Activated CD4-positive, alpha-beta T cell treated with anti-CD3 and anti-CD28 coated beads for 36 hours (primary cell): ENCODE results near the gene TMPRSS11D. TPM values are rescaled to one million over a fixed set of nuclear protein-coding genes. Genes with fewer than 3 reads are reported as not detected.

ENCODE experiments used
- ATAC-seq: fragments of 200-7000 bp; cut with Tn5 transposase; one replicate; pipeline ENCODE4 v1.10.0; 2021; ENCODE audit warnings: mild to moderate bottlenecking, moderate library complexity
- CTCF ChIA-PET: fragments of 350-600 bp; sonication (Branson Sonifier 250); formaldehyde crosslinking; loops from one replicate; lab custom pipeline; 2021; ENCODE audit warnings: antibody characterized with exemption; lab: Charles Lee
- POLR2A ChIA-PET: fragments of 350-600 bp; sonication (Branson Sonifier 250); formaldehyde crosslinking; loops from one replicate; lab custom pipeline; 2021; ENCODE audit warnings: antibody characterized with exemption, inconsistent platforms; lab: Charles Lee
- DNase-seq: peaks from one replicate; pipeline ENCODE4 v3.0.0-alpha.2; 2020
- H3K27ac Mint-ChIP-seq: one replicate; pipeline ENCODE4 v1.8.0; 2021; ENCODE audit warnings: mixed read lengths
- H3K27me3 Mint-ChIP-seq: one replicate; pipeline ENCODE4 v1.8.0; 2021; ENCODE audit warnings: mixed read lengths
- H3K36me3 Mint-ChIP-seq: one replicate; pipeline ENCODE4 v1.8.0; 2021; ENCODE audit warnings: low read depth, mixed read lengths
- H3K4me1 Mint-ChIP-seq: one replicate; pipeline ENCODE4 v1.8.0; 2021; ENCODE audit warnings: mixed read lengths
- H3K4me3 Mint-ChIP-seq: one replicate; pipeline ENCODE4 v1.8.0; 2021; ENCODE audit warnings: mild to moderate bottlenecking, moderate library complexity, mixed read lengths
- H3K9me3 Mint-ChIP-seq: one replicate; pipeline ENCODE4 v1.8.0; 2021; ENCODE audit warnings: low read depth, mixed read lengths
- intact Hi-C, 2 experiments: fragments of 100-400 bp; cut with DNase I in 1 of 2; cut with micrococcal nuclease in 1 of 2; formaldehyde crosslinking; loops; one replicate each; pipeline versions ENCODE4 v1.14.2 to v1.15.1; 2022 to 2024; cut with DNase I, micrococcal nuclease
- total RNA-seq, 2 experiments: library from RNA; stranded (reverse); gene quantifications; one replicate each; pipeline ENCODE4 v1.2.3, GENCODE V29; 2021

TMPRSS11D gene
- total RNA-seq, 2 experiments from 2014 or later, result not detected

DNA sequence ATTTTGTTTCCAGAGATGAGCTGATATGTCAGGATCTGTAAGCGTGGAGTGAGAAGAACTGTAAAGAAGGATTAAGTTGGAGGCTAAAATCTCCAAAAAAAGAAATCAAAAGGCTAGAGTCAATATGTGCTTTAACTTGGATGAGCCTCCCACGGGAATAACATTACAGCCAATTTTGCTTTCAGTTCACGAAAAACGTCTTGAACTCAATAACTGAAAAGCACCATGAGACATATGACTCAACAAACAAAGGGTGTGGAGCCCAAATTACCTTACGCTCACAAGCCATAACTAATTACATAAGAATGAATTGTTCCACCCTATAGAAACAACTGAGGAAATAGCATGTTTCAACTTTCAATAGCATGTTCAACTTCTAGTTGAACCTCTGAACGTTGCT, 22.3 kb downstream of the TMPRSS11D start:
- ChIA-PET POLR2A (no interaction called here), CTCF (interaction anchor here (1.3 kb wide), 1 partner anchor 50 kb away, joined by 4 read pairs; no protein-coding TSS in a partner anchor)
- peaks cover 6% of the 10 kb centered on the region for H3K9me3 Mint-ChIP-seq
- H3K27ac Mint-ChIP-seq, result no peak overlapping the region
- ATAC-seq (no peak), DNase-seq (no peak)
- H3K4me1 Mint-ChIP-seq, result no peaks in the 10 kb centered on the region
- H3K36me3 Mint-ChIP-seq, result no peaks in the 10 kb centered on the region
- intact Hi-C loops, result no loop called here
- H3K4me3 Mint-ChIP-seq, result no peak overlapping the region
- H3K27me3 Mint-ChIP-seq, result peaks cover 7% of the 10 kb centered on the region

DNA sequence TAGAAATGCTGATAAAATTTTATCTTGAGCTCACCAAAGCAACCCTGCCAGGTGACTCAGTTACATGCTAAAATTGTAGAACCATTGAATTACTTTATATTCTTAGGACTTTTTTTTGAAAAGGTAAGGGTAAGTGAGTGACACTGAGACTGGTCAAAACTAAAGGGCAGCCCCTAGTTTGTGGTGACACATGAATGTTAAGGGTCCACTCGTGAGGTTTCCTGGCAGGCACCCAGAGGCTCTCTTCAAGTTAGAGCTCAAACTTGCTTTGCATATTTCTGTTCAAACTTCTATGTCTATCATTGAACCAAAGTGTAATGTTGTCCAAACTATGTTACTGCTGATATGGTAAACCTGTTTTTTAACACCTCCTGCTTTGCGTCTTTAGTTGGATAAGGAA, 30.5 kb downstream of the TMPRSS11D start:
- ChIA-PET POLR2A (no interaction called here), CTCF (interaction anchor here (0.6 kb wide), 1 partner anchor 108 kb away, joined by 3 read pairs; no protein-coding TSS in a partner anchor)
- Mint-ChIP-seq H3K27me3 (peaks cover 9% of the 10 kb centered on the region), H3K36me3 (no peaks in the 10 kb centered on the region), H3K27ac (no peak overlapping the region), H3K9me3 (peaks cover 4% of the 10 kb centered on the region), H3K4me3 (no peak overlapping the region), H3K4me1 (no peaks in the 10 kb centered on the region)
- ATAC-seq, result no peak
- no peak for DNase-seq
- intact Hi-C loops, result no loop called here

- intact Hi-C loops, result no loop called here
- Mint-ChIP-seq H3K27ac (no peak overlapping the region), H3K27me3 (no peaks in the 10 kb centered on the region), H3K4me3 (no peak overlapping the region), H3K36me3 (no peaks in the 10 kb centered on the region), H3K4me1 (no peaks in the 10 kb centered on the region), H3K9me3 (peaks cover 5% of the 10 kb centered on the region)
- ChIA-PET CTCF (interaction anchor here (0.9 kb wide), 1 partner anchor 15 kb away, joined by 4 read pairs; no protein-coding TSS in a partner anchor), POLR2A (no interaction called here)
- DNase-seq, result no peak
- no peak for ATAC-seq
Measured at GRCh38 chr4:67820903-67821302, 62.9 kb downstream of the TMPRSS11D start.

- CTCF ChIA-PET, result no interaction called here
- peaks cover 3% of the 10 kb centered on the region for H3K36me3 Mint-ChIP-seq
Measured at GRCh38 chr4:67810011-67810410, 73.8 kb downstream of the TMPRSS11D start.

GRCh38 chr4:67809502-67809901, 74.3 kb downstream of the TMPRSS11D start:
- no peaks in the 10 kb centered on the region for H3K27me3 Mint-ChIP-seq
- POLR2A ChIA-PET, result no interaction called here
- no peaks in the 10 kb centered on the region for H3K4me1 Mint-ChIP-seq
- intact Hi-C loops, result no loop called here
- ATAC-seq (no peak), DNase-seq (no peak)
- CTCF ChIA-PET, result interaction anchor here (0.8 kb wide), 1 partner anchor 17 kb away, joined by 4 read pairs; no protein-coding TSS in a partner anchor
- no peak overlapping the region for H3K27ac Mint-ChIP-seq
- H3K36me3 Mint-ChIP-seq, result peaks cover 3% of the 10 kb centered on the region
- H3K4me3 Mint-ChIP-seq, result no peak overlapping the region
- peaks cover 22% of the 10 kb centered on the region for H3K9me3 Mint-ChIP-seq

More at GRCh38 chr4:67810011-67810410, 73.8 kb downstream of the TMPRSS11D start:
- H3K27ac Mint-ChIP-seq, result no peak overlapping the region
- DNase-seq, result no peak
- POLR2A ChIA-PET, result no interaction called here
- no peak for ATAC-seq
- H3K9me3 Mint-ChIP-seq, result peaks cover 24% of the 10 kb centered on the region
- intact Hi-C loops, result no loop called here
- no peaks in the 10 kb centered on the region for H3K27me3 Mint-ChIP-seq
- no peaks in the 10 kb centered on the region for H3K4me1 Mint-ChIP-seq
- no peak overlapping the region for H3K4me3 Mint-ChIP-seq

DNA sequence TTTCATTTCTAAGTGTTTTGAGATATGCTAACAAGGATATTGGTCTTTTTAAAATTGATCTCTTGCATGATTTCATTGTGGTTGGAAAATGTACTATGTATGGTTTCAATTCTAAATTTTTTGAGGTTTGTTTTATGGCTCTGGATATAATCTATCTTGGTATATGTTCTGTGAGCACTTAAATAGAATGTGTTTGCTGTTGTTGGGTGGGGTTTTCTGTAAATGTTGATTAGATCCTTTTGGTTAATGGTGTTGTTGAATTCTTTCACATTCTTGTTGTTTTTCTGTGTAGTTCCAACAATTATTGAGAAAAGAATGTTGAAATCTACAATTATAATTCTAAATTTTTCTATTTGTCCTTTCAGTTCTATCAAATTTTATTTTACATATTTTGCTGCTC, 87.0 kb downstream of the TMPRSS11D start:
- Mint-ChIP-seq H3K4me1 (no peaks in the 10 kb centered on the region), H3K27me3 (no peaks in the 10 kb centered on the region), H3K4me3 (no peak overlapping the region), H3K36me3 (peaks cover under 1% of the 10 kb centered on the region), H3K27ac (no peak overlapping the region), H3K9me3 (no peaks in the 10 kb centered on the region)
- no peak for DNase-seq
- no peak for ATAC-seq
- intact Hi-C loops, result no loop called here
- POLR2A ChIA-PET, result no interaction called here
- CTCF ChIA-PET, result no interaction called here

- CTCF ChIA-PET, result no interaction called here
- no peak for ATAC-seq
Measured at GRCh38 chr4:67790721-67791120, 93.1 kb downstream of the TMPRSS11D start.

DNA sequence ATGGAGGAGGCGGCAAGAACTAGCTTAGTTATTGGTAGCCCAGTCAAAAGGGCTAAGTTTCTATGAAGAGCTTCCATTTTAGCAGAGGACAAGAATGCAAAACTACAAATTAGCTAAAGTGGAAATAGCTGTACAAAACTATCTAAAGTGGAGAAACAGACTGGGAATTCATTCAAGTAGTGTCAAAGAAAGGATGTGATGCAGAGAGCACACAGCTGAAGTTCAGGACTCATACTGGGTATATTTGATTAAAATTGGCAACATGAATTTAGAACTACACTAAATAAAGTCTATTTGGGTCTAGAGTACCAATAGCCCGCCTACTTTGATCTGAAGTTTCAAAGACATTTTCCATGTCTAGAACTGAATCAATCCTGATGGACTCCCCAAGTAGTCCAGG, 96.5 kb downstream of the TMPRSS11D start:
- H3K4me3 Mint-ChIP-seq, result no peak overlapping the region
- no peaks in the 10 kb centered on the region for H3K4me1 Mint-ChIP-seq
- POLR2A ChIA-PET, result no interaction called here
- no peak overlapping the region for H3K27ac Mint-ChIP-seq
- no peaks in the 10 kb centered on the region for H3K9me3 Mint-ChIP-seq
- CTCF ChIA-PET, result interaction anchor here (1.2 kb wide), 1 partner anchor 11 kb away, joined by 3 read pairs; no protein-coding TSS in a partner anchor
- no peak for ATAC-seq
- intact Hi-C loops, result no loop called here
- peaks cover 3% of the 10 kb centered on the region for H3K36me3 Mint-ChIP-seq
- no peak for DNase-seq
- no peaks in the 10 kb centered on the region for H3K27me3 Mint-ChIP-seq

More at GRCh38 chr4:67790721-67791120, 93.1 kb downstream of the TMPRSS11D start:
- H3K36me3 Mint-ChIP-seq, result peaks cover 3% of the 10 kb centered on the region
- DNase-seq, result no peak
- H3K27me3 Mint-ChIP-seq, result no peaks in the 10 kb centered on the region
- POLR2A ChIA-PET, result no interaction called here
- no peaks in the 10 kb centered on the region for H3K9me3 Mint-ChIP-seq
- no peaks in the 10 kb centered on the region for H3K4me1 Mint-ChIP-seq
- no peak overlapping the region for H3K4me3 Mint-ChIP-seq
- H3K27ac Mint-ChIP-seq, result no peak overlapping the region
- intact Hi-C loops, result no loop called here

- POLR2A ChIA-PET, result no interaction called here
- no peaks in the 10 kb centered on the region for H3K9me3 Mint-ChIP-seq
- DNase-seq (no peak), ATAC-seq (no peak)
- no peaks in the 10 kb centered on the region for H3K27me3 Mint-ChIP-seq
- intact Hi-C loops, result no loop called here
- CTCF ChIA-PET, result no interaction called here
- H3K4me3 Mint-ChIP-seq, result no peak overlapping the region
- H3K27ac Mint-ChIP-seq, result no peak overlapping the region
- H3K4me1 Mint-ChIP-seq, result no peaks in the 10 kb centered on the region
- H3K36me3 Mint-ChIP-seq, result no peaks in the 10 kb centered on the region
Measured at GRCh38 chr4:67785528-67785927, 98.3 kb downstream of the TMPRSS11D start.

GRCh38 chr4:67779631-67780030, 104.2 kb downstream of the TMPRSS11D start:
- ChIA-PET POLR2A (no interaction called here), CTCF (interaction anchor here (0.6 to 1.1 kb wide), 2 partner anchors 31 to 33 kb away, joined by 3 read pairs; no protein-coding TSS in a partner anchor)
- Mint-ChIP-seq H3K36me3 (no peaks in the 10 kb centered on the region), H3K4me3 (no peak overlapping the region), H3K4me1 (peaks cover 5% of the 10 kb centered on the region), H3K9me3 (no peaks in the 10 kb centered on the region), H3K27ac (no peak overlapping the region), H3K27me3 (no peaks in the 10 kb centered on the region)
- intact Hi-C loops, result no loop called here
- DNase-seq (no peak), ATAC-seq (peak; percentile 75)

GRCh38 chr4:67776746-67777145, 107.1 kb downstream of the TMPRSS11D start:
- Mint-ChIP-seq H3K27me3 (no peaks in the 10 kb centered on the region), H3K27ac (no peak overlapping the region), H3K36me3 (no peaks in the 10 kb centered on the region), H3K4me1 (peaks cover 5% of the 10 kb centered on the region), H3K4me3 (no peak overlapping the region), H3K9me3 (no peaks in the 10 kb centered on the region)
- POLR2A ChIA-PET, result no interaction called here
- CTCF ChIA-PET, result interaction anchor here (1.2 kb wide), 1 partner anchor 10 kb away, joined by 3 read pairs; no protein-coding TSS in a partner anchor
- no peak for DNase-seq
- no peak for ATAC-seq
- intact Hi-C loops, result no loop called here
